ENCODE measurements around the gene SEPTIN1. TPM values are rescaled to one million over a fixed set of nuclear protein-coding genes. Genes with fewer than 3 reads are reported as not detected.

SEPTIN1 gene
- total RNA-seq, 4 donors from 2014 or later: 0.39 to 1.2 (median 0.91) TPM; not detected in 1

DNA sequence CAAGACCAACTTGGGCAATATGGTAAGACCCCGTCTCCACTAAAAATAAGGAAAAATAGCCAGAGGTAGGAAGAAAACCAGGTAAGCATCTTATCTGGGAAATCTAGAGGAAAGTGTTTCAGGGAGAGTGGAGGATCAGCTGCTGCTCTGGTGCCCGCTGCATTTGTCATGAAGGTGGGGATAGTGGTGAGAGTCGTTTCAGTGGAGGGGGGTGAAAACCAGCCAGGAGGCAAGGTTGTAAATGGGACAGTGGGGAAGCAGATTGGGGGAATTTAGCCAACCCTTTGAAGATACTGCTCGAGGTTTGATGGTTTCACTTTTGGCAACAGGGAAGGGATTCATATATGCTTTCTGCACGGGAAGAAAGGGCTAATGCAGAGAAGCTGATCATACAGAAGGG is 38.6 kb upstream of the SEPTIN1 start:
- no peak for DNase-seq (ENCODE audit: low spot score in 2 of 2)
- WGBS, 2 donors: 72 to 74% methylated on average over 5 of the region's 5 CpGs
- intact Hi-C loops (cut with DNase I; ENCODE audit: low total_unique reads): no loop called here
- TF ChIP-seq, protein P1, sequence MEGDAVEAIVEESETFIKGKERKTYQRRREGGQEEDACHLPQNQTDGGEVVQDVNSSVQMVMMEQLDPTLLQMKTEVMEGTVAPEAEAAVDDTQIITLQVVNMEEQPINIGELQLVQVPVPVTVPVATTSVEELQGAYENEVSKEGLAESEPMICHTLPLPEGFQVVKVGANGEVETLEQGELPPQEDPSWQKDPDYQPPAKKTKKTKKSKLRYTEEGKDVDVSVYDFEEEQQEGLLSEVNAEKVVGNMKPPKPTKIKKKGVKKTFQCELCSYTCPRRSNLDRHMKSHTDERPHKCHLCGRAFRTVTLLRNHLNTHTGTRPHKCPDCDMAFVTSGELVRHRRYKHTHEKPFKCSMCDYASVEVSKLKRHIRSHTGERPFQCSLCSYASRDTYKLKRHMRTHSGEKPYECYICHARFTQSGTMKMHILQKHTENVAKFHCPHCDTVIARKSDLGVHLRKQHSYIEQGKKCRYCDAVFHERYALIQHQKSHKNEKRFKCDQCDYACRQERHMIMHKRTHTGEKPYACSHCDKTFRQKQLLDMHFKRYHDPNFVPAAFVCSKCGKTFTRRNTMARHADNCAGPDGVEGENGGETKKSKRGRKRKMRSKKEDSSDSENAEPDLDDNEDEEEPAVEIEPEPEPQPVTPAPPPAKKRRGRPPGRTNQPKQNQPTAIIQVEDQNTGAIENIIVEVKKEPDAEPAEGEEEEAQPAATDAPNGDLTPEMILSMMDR (IDR thresholded peaks at IDR 0.05): no peak
- TF ChIP-seq POLR2A (IDR thresholded peaks at IDR 0.05): no peak
- no peak overlapping the region for H3K4me3 ChIP-seq (ENCODE audit: low read depth, poor library complexity, severe bottlenecking)

DNA sequence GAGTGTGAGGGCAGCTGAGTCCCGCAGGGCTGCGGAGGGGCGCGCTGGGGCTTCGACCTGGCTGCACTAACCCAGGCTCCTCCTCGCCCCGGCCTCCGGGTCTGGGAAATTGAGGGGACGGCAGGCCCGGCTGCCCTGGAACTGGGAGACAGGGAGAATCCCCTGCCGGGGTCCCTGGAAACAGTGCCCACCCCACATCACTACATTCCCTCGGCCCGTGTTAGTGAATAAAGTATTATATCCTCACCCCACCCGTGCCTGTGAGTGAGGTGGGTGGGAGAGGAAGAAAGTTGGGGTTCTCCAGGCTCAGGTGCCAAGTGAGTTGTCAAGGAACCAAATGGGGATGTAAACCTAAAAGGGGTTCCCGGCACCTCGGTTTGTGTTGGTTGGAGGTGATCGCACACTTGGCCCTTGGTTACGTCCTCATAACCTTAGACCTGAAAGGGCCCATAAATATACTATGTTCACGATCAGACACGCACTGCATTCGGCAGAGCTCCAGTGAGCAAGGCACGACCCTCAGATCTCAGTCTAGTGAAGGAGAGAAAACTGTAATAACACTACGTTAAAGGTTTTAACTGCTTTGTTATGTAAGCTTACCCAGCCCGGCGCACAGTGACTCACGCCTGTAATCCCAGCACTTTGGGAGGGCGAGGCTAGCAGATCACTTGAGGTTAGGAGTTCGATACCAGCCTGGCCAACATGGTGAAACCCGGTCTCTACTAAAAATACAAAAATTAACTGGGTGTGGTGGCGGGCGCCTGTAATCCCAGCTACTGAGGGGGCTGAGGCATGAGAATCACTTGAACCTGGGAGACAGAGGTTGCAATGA is 36.2 kb upstream of the SEPTIN1 start:
- WGBS, 2 donors: 49 to 68% methylated on average over 26 to 31 of the region's 31 CpGs
- peak in 1 of 2 donors; percentile 89 for DNase-seq (ENCODE audit: low spot score in 2 of 2)
- TF ChIP-seq, protein P1 (IDR thresholded peaks at IDR 0.05): no peak
- TF ChIP-seq POLR2A (IDR thresholded peaks at IDR 0.05): no peak
- no peak overlapping the region for H3K4me3 ChIP-seq (ENCODE audit: low read depth, poor library complexity, severe bottlenecking)
- intact Hi-C loops (cut with DNase I; ENCODE audit: low total_unique reads): no loop called here

DNA sequence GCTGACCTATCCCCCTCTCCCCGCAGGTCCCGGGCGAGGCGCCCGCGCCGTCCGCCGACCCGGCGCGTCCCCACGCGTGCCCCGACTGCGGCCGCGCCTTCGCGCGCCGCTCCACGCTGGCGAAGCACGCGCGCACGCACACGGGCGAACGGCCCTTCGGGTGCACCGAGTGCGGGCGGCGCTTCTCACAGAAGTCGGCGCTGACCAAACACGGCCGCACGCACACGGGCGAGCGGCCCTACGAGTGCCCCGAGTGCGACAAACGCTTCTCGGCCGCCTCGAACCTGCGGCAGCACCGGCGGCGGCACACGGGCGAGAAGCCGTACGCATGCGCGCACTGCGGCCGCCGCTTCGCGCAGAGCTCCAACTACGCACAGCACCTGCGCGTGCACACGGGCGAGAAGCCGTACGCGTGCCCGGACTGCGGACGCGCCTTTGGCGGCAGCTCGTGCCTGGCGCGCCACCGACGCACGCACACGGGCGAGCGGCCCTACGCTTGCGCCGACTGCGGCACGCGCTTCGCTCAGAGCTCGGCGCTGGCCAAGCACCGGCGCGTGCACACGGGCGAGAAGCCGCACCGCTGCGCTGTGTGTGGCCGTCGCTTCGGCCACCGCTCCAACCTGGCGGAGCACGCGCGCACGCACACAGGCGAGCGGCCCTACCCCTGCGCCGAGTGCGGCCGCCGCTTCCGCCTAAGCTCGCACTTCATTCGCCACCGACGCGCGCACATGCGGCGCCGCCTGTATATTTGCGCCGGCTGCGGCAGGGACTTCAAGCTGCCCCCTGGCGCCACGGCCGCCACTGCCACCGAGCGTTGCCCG is 35.4 kb upstream of the SEPTIN1 start:
- H3K4me3 ChIP-seq (ENCODE audit: low read depth, poor library complexity, severe bottlenecking): peak overlapping the region; percentile 39
- DNase-seq (ENCODE audit: low spot score in 2 of 2): peak; percentile 55 to 91
- intact Hi-C loops (cut with DNase I; ENCODE audit: low total_unique reads): no loop called here
- WGBS, 2 donors: 1 to 2% methylated on average over 22 to 31 of the region's 140 CpGs
- no peak for TF ChIP-seq POLR2A (IDR thresholded peaks at IDR 0.05)
- TF ChIP-seq, protein P1 (IDR thresholded peaks at IDR 0.05): no peak

DNA sequence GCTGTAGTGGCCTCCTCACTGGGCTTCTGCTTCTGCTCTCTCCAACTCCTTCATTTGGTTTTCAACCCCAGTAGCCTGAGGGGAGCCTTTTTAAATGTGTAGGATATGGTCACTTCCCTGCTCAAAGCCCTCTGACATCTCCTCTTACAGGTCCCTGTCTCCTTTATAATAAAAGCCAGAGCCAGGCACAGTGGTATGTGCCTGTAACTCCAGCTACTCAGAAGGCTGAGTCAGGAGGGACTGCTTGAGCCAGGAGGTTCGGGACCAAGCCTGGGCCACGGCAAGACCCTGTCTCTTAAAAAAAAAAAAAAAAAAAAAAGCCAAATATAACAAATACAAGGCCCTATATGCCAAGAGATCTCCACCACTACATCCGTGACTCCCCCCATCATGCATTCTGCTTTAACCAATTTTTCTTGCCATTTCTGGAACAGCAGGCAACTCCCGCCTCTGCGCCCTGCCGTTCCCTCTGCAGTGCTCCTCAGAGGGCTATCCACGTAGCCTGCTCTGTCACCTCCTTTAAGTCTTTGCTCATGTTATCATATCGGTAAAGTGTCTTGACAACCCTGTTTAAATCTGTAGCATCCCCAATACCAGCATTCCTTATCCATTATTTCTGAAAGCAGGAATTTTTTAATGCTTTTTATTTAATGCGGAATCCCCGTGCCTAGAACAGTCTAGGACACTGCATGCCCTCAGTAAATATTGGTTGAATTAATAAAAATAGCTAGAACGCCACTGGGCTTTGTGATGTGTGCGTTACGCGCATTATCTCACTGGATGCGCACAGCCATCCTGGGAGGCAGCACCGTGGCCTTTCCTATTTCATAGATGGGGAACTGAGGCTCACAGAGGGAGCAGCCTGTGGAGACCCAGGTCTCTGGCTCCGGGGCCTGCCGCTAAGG is 34.5 kb upstream of the SEPTIN1 start:
- no peak for TF ChIP-seq POLR2A (IDR thresholded peaks at IDR 0.05)
- TF ChIP-seq, protein P1 (IDR thresholded peaks at IDR 0.05): no peak
- DNase-seq (ENCODE audit: low spot score in 2 of 2): no peak
- intact Hi-C loops (cut with DNase I; ENCODE audit: low total_unique reads): no loop called here
- WGBS, 2 donors: 56 to 59% methylated on average over 16 to 18 of the region's 18 CpGs
- peak overlapping the region; percentile 39 for H3K4me3 ChIP-seq (ENCODE audit: low read depth, poor library complexity, severe bottlenecking)

DNA sequence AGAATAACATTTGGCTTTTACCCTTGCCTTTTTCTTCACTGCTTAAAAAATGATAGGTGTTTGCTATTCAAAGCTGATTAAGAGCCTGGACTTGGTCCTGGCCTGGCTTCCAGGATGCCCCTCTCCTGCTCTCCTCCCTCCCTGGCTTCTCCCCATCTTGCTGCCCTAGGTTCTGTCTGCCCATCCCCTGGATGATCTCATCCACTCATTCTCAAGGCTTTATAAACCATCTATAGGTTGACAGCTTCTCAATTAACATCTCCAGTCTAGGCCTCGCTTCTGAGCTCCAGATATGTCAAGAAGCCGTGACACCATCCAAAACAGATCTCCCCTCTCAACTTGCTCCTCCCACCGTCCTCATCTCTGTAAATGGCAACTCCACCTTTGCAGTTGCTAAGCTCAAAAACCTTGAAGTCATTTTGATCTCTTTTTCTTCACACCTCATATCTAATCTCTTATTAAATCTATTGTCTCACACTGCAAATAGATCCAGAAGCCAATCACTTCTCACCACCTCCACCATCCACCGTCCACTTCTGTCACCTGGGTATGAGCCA is 33.8 kb upstream of the SEPTIN1 start:
- H3K4me3 ChIP-seq (ENCODE audit: low read depth, poor library complexity, severe bottlenecking): no peak overlapping the region
- intact Hi-C loops (cut with DNase I; ENCODE audit: low total_unique reads): no loop called here
- DNase-seq (ENCODE audit: low spot score in 2 of 2): no peak
- no peak for TF ChIP-seq POLR2A (IDR thresholded peaks at IDR 0.05)
- TF ChIP-seq, protein P1 (IDR thresholded peaks at IDR 0.05): no peak
- WGBS, 2 donors: 95 to 98% methylated on average over 4 of the region's 4 CpGs

Measured in lower leg skin (tissue), 4 donors.